Measurements from ENCODE around the gene GTPBP3. TPM values are rescaled to one million over a fixed set of nuclear protein-coding genes. Genes with fewer than 3 reads are reported as not detected.

Gene GTPBP3
- total RNA-seq, 2 donors from 2014 or later, result 31.6 to 72.5 TPM

GRCh38 chr19:17327654-17328516 is 9.5 kb upstream of the GTPBP3 start:
- Mint-ChIP-seq H3K27me3 (no peaks in the 10 kb centered on the region), H3K36me3 (no peaks in the 10 kb centered on the region), H3K4me3 (peak overlapping the region; percentile 69), H3K9me3 (no peaks in the 10 kb centered on the region), H3K4me1 (ENCODE audit: low read depth in 2 of 2) (peaks cover 3 to 6% of the 10 kb centered on the region in 2 donors), H3K27ac (no peak overlapping the region)
- DNase-seq (ENCODE audit: low spot score), result no peak
- peak; percentile 74 to 76 for ATAC-seq

DNA sequence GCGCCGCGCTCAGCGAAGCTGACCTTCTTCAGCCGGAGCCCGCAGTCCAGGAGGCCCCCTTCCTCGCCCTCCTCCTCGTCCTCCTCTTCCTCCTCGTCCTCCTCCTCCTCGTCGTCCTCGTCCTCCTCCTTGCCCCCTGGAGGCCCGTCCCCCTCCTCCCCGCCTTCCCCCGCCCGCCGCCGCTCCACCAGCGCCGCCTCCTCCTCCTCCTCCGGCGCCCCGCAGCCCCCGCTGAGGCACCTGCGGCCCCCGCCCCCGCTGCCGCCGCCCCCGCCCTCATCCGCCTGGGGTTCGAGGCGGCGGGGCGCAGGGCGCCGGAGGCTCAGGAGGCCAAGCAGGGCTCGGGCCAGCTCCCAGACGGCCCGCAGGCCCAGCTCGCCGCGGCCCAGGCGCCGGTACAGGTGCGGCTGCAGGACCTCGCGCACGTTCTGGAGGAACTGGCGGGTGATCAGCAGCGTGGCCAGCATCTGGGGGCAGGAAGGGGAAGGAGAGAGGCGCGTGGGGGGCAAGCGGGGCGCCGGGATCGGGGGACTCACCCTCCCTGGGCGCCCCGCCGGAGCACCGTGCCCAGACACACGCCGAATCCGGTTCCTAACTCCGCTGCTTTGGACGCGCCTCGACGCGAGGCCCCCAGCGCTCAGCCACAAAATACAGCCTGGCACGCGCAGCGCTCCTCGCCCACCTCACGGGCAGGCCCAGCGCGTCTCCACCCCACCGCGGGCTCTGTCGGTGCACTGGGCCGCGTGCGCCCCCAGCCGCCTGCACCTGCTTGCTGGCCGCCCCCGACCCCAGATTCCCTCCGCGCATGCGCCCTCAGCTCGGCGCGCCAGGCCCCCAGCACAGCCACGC is 8.6 kb upstream of the GTPBP3 start:
- peak overlapping the region; percentile 42 for H3K4me3 Mint-ChIP-seq
- DNase-seq (ENCODE audit: low spot score) (no peak), ATAC-seq (peak; percentile 1 to 41)
- no peaks in the 10 kb centered on the region for H3K9me3 Mint-ChIP-seq
- H3K27ac Mint-ChIP-seq, result no peak overlapping the region
- H3K4me1 Mint-ChIP-seq (ENCODE audit: low read depth in 2 of 2), result peaks cover 8 to 11% of the 10 kb centered on the region in 2 donors
- no peaks in the 10 kb centered on the region for H3K36me3 Mint-ChIP-seq
- H3K27me3 Mint-ChIP-seq, result no peaks in the 10 kb centered on the region

- DNase-seq (ENCODE audit: low spot score), result no peak
- Mint-ChIP-seq H3K36me3 (no peaks in the 10 kb centered on the region), H3K27ac (no peak overlapping the region), H3K27me3 (no peaks in the 10 kb centered on the region), H3K9me3 (no peaks in the 10 kb centered on the region), H3K4me1 (ENCODE audit: low read depth in 2 of 2) (peaks cover 12 to 15% of the 10 kb centered on the region in 2 donors), H3K4me3 (no peak overlapping the region)
- ATAC-seq, result no peak
Measured at GRCh38 chr19:17329366-17330261, 7.7 kb upstream of the GTPBP3 start.

GRCh38 chr19:17330262-17331044 is 6.9 kb upstream of the GTPBP3 start:
- Mint-ChIP-seq H3K9me3 (no peaks in the 10 kb centered on the region), H3K4me3 (peak overlapping the region; percentile 51), H3K4me1 (ENCODE audit: low read depth in 2 of 2) (peaks cover 19 to 21% of the 10 kb centered on the region in 2 donors), H3K27me3 (no peaks in the 10 kb centered on the region), H3K27ac (no peak overlapping the region), H3K36me3 (no peaks in the 10 kb centered on the region)
- DNase-seq (ENCODE audit: low spot score) (no peak), ATAC-seq (no peak)

GRCh38 chr19:17331045-17331558 is 6.3 kb upstream of the GTPBP3 start:
- peak overlapping the region; percentile 51 for H3K4me3 Mint-ChIP-seq

DNA sequence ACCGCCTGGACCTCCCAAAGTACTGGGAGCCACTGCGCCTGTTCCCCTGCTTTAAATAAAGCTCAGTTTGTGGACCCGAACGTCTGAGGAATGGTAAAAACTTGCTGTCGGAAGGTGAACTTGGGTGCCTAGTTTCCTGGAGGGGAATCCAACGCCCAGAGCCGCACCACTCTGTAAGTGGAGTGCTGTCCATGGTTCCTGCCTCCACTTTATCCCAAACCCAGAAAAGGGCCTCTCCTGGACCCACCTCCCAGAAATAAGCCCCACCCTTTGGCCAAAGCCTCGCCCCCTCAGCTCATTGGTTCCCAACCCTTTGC is 5.0 kb upstream of the GTPBP3 start:
- no peaks in the 10 kb centered on the region for H3K36me3 Mint-ChIP-seq
- H3K9me3 Mint-ChIP-seq, result no peaks in the 10 kb centered on the region
- H3K27ac Mint-ChIP-seq, result no peak overlapping the region
- ATAC-seq (no peak), DNase-seq (ENCODE audit: low spot score) (no peak)
- H3K27me3 Mint-ChIP-seq, result no peaks in the 10 kb centered on the region
- H3K4me1 Mint-ChIP-seq (ENCODE audit: low read depth in 2 of 2), result peaks cover 28 to 31% of the 10 kb centered on the region in 2 donors
- no peak overlapping the region for H3K4me3 Mint-ChIP-seq

More at GRCh38 chr19:17331045-17331558, 6.3 kb upstream of the GTPBP3 start:
- Mint-ChIP-seq H3K36me3 (no peaks in the 10 kb centered on the region), H3K27me3 (no peaks in the 10 kb centered on the region), H3K27ac (no peak overlapping the region), H3K4me1 (ENCODE audit: low read depth in 2 of 2) (peaks cover 19 to 21% of the 10 kb centered on the region in 2 donors), H3K9me3 (no peaks in the 10 kb centered on the region)
- DNase-seq (ENCODE audit: low spot score), result no peak
- no peak for ATAC-seq

- Mint-ChIP-seq H3K27ac (no peak overlapping the region), H3K4me3 (no peak overlapping the region), H3K9me3 (no peaks in the 10 kb centered on the region), H3K36me3 (no peaks in the 10 kb centered on the region), H3K27me3 (no peaks in the 10 kb centered on the region), H3K4me1 (ENCODE audit: low read depth in 2 of 2) (peaks cover 30 to 33% of the 10 kb centered on the region in 2 donors)
- ATAC-seq (no peak), DNase-seq (ENCODE audit: low spot score) (no peak)
Measured at GRCh38 chr19:17332677-17333581, 4.4 kb upstream of the GTPBP3 start.

GRCh38 chr19:17333611-17334413 is 3.5 kb upstream of the GTPBP3 start:
- Mint-ChIP-seq H3K4me3 (peak overlapping the region; percentile 89), H3K27ac (peak overlapping the region; percentile 22 to 34), H3K9me3 (no peaks in the 10 kb centered on the region), H3K36me3 (no peaks in the 10 kb centered on the region), H3K27me3 (no peaks in the 10 kb centered on the region), H3K4me1 (ENCODE audit: low read depth in 2 of 2) (peaks cover 33 to 36% of the 10 kb centered on the region in 2 donors)
- ATAC-seq, result peak; percentile 64 to 69
- DNase-seq (ENCODE audit: low spot score), result peak; percentile 87

- peak; percentile 97 for DNase-seq (ENCODE audit: low spot score)
- Mint-ChIP-seq H3K4me1 (ENCODE audit: low read depth in 2 of 2) (peaks cover 33 to 36% of the 10 kb centered on the region in 2 donors), H3K9me3 (no peaks in the 10 kb centered on the region), H3K36me3 (no peaks in the 10 kb centered on the region), H3K27me3 (no peaks in the 10 kb centered on the region), H3K4me3 (peak within 1 kb of the TSS; percentile 89), H3K27ac (peak within 1 kb of the TSS; percentile 22 to 58)
- ATAC-seq, result peak; percentile 74 to 81
Measured at GRCh38 chr19:17334414-17335409, 2.6 kb upstream of the GTPBP3 start, which contains the start of gene ANO8. Gene ANO8, minus strand, starts transcription at chr19:17334855. Its CDS starts 185 bp downstream, at chr19:17334670.

- peaks cover 33 to 34% of the 10 kb centered on the region in 2 donors for H3K4me1 Mint-ChIP-seq (ENCODE audit: low read depth in 2 of 2)
- no peak overlapping the region for H3K27ac Mint-ChIP-seq
- H3K9me3 Mint-ChIP-seq, result no peaks in the 10 kb centered on the region
- H3K4me3 Mint-ChIP-seq, result peak overlapping the region; percentile 89
- ATAC-seq, result no peak
- no peaks in the 10 kb centered on the region for H3K27me3 Mint-ChIP-seq
- H3K36me3 Mint-ChIP-seq, result no peaks in the 10 kb centered on the region
- DNase-seq (ENCODE audit: low spot score), result no peak
Measured at GRCh38 chr19:17335575-17335974, 1.8 kb upstream of the GTPBP3 start.

Measured in natural killer cell treated with Interleukin-12 subunit alpha and Interleukin-12 subunit beta and Interleukin-15 and Interleukin-18, amount 100 ng/mL, for 72 hours (primary cell).